Heart left ventricle (tissue), 13 donors: ENCODE measurements around the gene CTNND2.

Experiments used
- POLR2A ChIP-seq, 2 donors: fragments of 450-650 bp; IDR thresholded peaks; one replicate each; pipeline ENCODE4 v1.6.1; 2017; ENCODE audit warnings: antibody characterized with exemption in 2 of 2, mild to moderate bottlenecking in 2 of 2, moderate library complexity in 2 of 2
- TF ChIP-seq, protein P1 (sequence below), 12 donors: fragments of 200-600 bp; sonication (generic) in 4 of 12; IDR thresholded peaks; one replicate each; pipeline versions ENCODE4 v1.5.0 to v1.8.0; 2018 to 2022; ENCODE audit warnings: antibody characterized with exemption in 12 of 12, mild to moderate bottlenecking in 5 of 12
- donor health status: ischemic (EF 13 %, LVEDD 7.1; RV severe dilation, severe dysfunction).
- donor health status: DM: no; HTN: yes; CAD: no.
- donor health status: DM: no; HTN: no; CAD: no.
- donor health status: ischemic (EF 25% LVEDD 6.9; RV normal size, moderate dysfunction).
- donor health status: ischemic (EF 25% LVEDD 5.7; RV mildly dilated, moderate dysfunction).
- donor health status: ischemic (EF 35%, LVEDD 5.7; RV mildly dilated, moderate dysfunction).
- donor health status: nonischemic (EF 11% LVEDD 7.7; RV severe dilation, severe dysfunction).
- donor health status: DM: yes; HTN: yes; CAD: no.
- donor health status: PGD.
- donor health status: ischemic (EF 29% LVEDD 5.4; RV normal size, mild dysfunction).
- donor health status: nonischemic (EF 23%, LVEDD 6.1; RV moderate dilation, normal function).

DNA sequence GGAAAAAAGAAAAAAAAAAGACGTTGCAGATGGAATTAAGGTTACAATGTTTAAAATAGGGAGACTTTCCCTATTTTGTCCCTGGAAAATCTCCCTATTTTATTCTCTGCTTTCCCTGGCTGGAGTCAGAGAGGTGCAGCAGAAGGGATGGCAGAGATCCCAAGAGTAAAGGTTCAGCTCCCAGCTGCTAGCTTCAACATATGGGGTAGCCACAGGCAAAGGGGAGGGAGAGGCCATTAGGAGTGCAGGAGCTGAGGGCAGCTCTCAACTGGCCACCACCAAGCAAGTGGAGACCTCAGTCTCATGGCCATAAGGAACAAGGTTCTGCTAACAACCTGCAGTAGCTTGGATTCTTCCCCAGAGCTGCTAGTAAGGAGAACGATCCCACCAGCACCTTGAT, 776.2 kb downstream of the CTNND2 start:
- TF ChIP-seq, protein P1, sequence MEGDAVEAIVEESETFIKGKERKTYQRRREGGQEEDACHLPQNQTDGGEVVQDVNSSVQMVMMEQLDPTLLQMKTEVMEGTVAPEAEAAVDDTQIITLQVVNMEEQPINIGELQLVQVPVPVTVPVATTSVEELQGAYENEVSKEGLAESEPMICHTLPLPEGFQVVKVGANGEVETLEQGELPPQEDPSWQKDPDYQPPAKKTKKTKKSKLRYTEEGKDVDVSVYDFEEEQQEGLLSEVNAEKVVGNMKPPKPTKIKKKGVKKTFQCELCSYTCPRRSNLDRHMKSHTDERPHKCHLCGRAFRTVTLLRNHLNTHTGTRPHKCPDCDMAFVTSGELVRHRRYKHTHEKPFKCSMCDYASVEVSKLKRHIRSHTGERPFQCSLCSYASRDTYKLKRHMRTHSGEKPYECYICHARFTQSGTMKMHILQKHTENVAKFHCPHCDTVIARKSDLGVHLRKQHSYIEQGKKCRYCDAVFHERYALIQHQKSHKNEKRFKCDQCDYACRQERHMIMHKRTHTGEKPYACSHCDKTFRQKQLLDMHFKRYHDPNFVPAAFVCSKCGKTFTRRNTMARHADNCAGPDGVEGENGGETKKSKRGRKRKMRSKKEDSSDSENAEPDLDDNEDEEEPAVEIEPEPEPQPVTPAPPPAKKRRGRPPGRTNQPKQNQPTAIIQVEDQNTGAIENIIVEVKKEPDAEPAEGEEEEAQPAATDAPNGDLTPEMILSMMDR (IDR thresholded peaks at IDR 0.05): no peak
- TF ChIP-seq POLR2A (IDR thresholded peaks at IDR 0.05): no peak
